HG03469 (cell line): ENCODE data around the gene STMN3.

ENCODE experiments used
- ATAC-seq: cut with Tn5 transposase; IDR thresholded peaks from one replicate; pipeline ENCODE4 v1.9.1; 2021; ENCODE audit warnings: mild to moderate bottlenecking, moderate library complexity, moderate number of reproducible peaks; ENCODE audit not compliant: unreplicated experiment

The STMN3 gene

DNA sequence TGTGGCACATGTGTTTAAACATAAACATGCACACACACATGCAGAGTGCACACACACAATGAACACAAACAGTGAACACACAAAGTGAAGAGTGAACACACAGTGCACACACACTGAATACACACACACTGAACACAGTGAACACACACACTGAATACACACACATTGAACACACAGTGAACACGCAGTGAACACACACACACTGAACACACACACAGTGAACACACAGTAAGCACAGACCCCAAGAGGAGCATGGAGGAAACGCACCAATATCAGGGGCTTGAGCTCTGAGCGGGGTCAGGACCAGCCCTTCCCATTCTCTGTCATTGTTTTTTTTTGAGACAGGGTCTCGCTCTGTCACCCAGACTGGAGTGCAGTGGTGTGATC, 62.1 kb downstream of the STMN3 start:
- no peak for ATAC-seq

DNA sequence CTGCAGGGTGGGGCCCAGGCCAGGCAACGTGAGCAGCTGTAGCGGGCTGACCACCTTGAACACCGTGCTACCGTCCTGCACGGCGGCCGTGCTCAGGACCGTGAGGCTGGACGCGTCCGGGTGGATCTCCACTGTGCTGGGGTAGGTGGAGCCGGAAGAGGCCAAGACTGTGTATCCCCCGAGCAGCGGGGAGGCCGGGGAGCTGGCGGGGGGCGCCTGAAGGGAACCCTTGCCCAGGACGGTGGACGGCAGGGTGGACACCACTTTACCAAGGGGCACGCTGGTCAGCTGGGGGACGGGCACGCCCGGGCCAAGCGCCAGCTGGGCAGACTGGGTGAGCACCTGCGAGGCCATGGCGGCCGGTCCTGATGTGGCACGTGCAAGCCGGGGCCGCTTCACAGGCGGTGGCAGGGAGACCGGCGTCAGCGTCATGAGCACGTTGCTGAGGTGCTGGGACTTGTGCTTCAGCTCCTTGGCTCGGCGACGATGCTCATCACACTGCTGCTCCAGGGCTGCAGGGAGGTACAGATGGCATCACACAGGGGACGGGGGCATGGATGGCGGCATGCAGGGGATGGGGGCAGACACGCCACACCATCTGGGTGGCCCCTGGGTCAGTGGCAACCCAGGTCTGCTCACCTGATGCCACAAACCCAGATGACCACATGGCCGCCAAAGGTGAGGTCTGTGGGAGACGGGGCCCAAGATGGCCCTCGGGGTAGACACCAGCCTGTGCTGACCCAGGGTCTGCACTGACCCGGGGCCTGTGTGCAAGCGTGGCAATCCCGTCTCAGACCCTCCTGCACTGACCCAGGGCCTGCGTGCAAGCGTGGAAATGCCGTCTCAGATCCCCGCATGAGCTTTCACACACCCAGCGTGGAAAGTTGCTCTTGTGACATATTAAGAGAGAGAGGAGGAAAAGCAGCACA, 62.7 kb downstream of the STMN3 start:
- no peak for ATAC-seq
